RKO (cell line): Measurements from ENCODE around the gene IL10RA.
"Not testable (repeated sequence)": the region's sequence is repeated elsewhere in the genome, so short reads cannot be mapped to it uniquely, and the experiment has no call there.

ENCODE experiments used
- DNase-seq: peaks from one replicate; pipeline ENCODE4 v3.0.0-alpha.2; 2016; ENCODE audit warnings: low spot score

Gene IL10RA

GRCh38 chr11:117961896-117962295 lies 24.3 kb upstream of the IL10RA start:
- no peak for DNase-seq

- no peak for DNase-seq
Observed at GRCh38 chr11:117962826-117963225, 23.4 kb upstream of the IL10RA start.

GRCh38 chr11:117966908-117967307 lies 19.3 kb upstream of the IL10RA start:
- no peak for DNase-seq

- DNase-seq: no peak
Observed at GRCh38 chr11:117969160-117969991, 16.8 kb upstream of the IL10RA start.

GRCh38 chr11:117970400-117971024 lies 15.7 kb upstream of the IL10RA start:
- no peak for DNase-seq

GRCh38 chr11:117972044-117972443 lies 14.2 kb upstream of the IL10RA start:
- no peak for DNase-seq

- DNase-seq: no peak
Observed at GRCh38 chr11:117972629-117973502, 13.3 kb upstream of the IL10RA start.

GRCh38 chr11:117973503-117973860 lies 12.7 kb upstream of the IL10RA start:
- DNase-seq: no peak

GRCh38 chr11:117976445-117976844 lies 9.7 kb upstream of the IL10RA start:
- DNase-seq: no peak

- DNase-seq: no peak
Observed at GRCh38 chr11:117977029-117977428, 9.2 kb upstream of the IL10RA start.

GRCh38 chr11:117977612-117978264 lies 8.5 kb upstream of the IL10RA start:
- DNase-seq: not testable (repeated sequence)

- not testable (repeated sequence) for DNase-seq
Observed at GRCh38 chr11:117978291-117978910, 7.8 kb upstream of the IL10RA start.

GRCh38 chr11:117978991-117979390 lies 7.2 kb upstream of the IL10RA start:
- no peak for DNase-seq

- no peak for DNase-seq
Observed at GRCh38 chr11:117979481-117980211, 6.5 kb upstream of the IL10RA start.

- no peak for DNase-seq
Observed at GRCh38 chr11:117980280-117980679, 5.9 kb upstream of the IL10RA start.

GRCh38 chr11:117980720-117981119 lies 5.5 kb upstream of the IL10RA start:
- no peak for DNase-seq

GRCh38 chr11:117983163-117983475 lies 3.1 kb upstream of the IL10RA start:
- DNase-seq: no peak

GRCh38 chr11:117984476-117984875 lies 1.7 kb upstream of the IL10RA start:
- DNase-seq: peak; percentile 21

GRCh38 chr11:117986981-117987574 lies 884 bp downstream of the IL10RA start:
- peak; percentile 37 for DNase-seq

- DNase-seq: no peak
Observed at GRCh38 chr11:117989351-117990102, 3.3 kb downstream of the IL10RA start.
